ENCODE data around the gene NUDT2.

- TF ChIP-seq CTCF (IDR thresholded peaks at IDR 0.05 in 2 of 3, conservative IDR thresholded peaks at IDR 0.05 in 1 of 3; ENCODE audit: control insufficient read depth in 2 of 3, extremely low read depth in 1 of 3, insufficient read depth in 1 of 3, low read depth in 3 of 3, low read length in 3 of 3) (no peak), CHD2 (IDR thresholded peaks at IDR 0.05; ENCODE audit: borderline replicate concordance, low read depth, low read length) (no peak), RBBP5 (conservative IDR thresholded peaks at IDR 0.05) (no peak)
These were observed 51.3 kb downstream of the NUDT2 start for GRCh38 chr9:34380511-34381315.
